Stimulated activated CD8-positive, alpha-beta memory T cell treated with anti-CD3 and anti-CD28 coated beads, Interleukin-7, amount 100 ng/mL, for 48 hours (primary cell): Measurements from ENCODE around the gene PHF8.

ENCODE experiments used
- DNase-seq, 2 donors: peaks; one replicate each; pipeline ENCODE4 v3.0.0-alpha.2; 2020; ENCODE audit warnings: low read depth in 1 of 2; ENCODE audit errors: extremely low read depth in 1 of 2

The PHF8 gene

DNA sequence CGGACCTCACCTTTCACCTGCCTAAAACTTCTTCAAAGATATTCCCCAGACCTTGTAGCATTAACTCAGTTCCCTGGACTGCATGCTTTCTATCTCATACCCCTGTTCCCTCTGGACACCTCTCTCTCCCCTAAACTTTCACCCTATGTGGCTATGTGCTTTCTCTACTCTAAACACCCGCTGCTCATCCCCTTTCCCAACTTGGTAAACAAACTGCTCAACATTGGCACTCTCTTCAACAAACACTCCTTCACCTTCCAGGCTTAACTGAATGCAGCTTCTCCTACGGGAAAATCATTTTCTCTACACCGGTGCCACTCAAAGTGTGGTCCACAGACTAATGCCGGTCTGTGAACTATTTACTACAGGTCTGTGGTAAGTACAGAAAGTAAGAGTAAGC, 19.9 kb downstream of the PHF8 start:
- no peak for DNase-seq

DNA sequence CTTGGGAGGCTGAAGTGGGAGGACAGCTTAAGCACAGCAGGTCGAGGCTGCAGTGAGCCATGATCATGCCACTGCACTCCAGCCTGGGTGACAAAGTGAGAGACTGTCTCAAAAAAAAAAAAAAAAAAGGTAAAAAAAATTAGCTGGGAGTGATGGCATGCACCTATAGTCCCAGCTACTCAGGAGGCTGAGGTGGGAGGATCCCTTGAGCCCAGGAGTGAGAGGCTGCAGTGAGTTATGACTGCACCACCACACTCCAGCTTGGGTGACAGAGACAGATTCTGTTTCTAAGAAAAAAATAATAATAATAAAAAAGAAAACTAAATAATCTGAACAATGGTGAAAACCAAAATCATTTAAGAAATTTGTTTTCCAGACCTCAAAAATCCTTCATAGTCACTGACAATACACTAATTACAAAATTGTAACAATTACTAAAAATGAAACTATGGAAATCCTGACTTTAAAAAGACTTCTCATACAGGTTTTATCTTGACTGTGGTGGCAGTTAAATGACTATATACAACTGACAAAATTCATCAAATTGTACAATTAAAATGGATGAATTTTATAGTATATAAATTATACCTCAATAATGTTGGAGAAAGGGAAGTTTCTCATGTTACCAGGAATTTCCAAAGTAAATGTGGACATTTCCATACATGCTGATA, 31.3 kb downstream of the PHF8 start:
- no peak for DNase-seq

DNA sequence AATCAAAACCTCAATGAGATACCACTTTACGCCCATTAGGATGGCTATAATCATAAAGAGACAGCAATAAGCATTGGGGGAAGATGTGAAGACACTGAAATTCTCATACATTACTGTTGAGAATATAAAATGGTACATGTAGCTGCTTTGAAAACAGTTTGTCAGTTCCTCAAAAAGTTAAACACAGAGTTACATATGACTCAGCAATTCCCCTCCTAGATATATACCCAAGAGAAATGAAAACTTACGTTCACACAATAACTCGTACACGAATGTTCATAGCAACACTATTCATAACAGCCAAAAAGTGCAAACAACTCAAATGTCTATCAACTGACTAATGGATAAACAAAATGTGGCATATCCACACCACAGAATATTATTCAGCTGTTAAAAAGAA, 36.6 kb downstream of the PHF8 start:
- DNase-seq = no peak

DNA sequence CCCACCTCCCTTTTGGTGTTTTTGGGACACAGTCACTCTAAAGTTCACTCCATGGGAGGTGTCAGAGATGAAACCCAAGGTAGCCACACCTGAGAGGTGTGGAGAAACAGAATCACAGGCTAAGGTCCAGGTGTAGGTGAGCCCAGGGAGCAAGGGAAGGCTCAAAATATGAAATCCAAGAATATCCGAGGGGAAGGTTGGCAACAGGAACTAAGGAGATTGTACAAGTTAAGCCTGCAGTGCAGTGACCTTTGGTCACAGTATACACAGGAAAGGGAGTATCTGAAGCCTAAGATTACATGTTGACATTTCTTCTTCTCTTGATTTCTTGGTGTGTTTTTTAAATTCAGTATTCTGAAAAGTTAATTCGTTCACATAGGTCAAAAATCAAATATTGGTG, 46.5 kb downstream of the PHF8 start:
- no peak for DNase-seq

DNA sequence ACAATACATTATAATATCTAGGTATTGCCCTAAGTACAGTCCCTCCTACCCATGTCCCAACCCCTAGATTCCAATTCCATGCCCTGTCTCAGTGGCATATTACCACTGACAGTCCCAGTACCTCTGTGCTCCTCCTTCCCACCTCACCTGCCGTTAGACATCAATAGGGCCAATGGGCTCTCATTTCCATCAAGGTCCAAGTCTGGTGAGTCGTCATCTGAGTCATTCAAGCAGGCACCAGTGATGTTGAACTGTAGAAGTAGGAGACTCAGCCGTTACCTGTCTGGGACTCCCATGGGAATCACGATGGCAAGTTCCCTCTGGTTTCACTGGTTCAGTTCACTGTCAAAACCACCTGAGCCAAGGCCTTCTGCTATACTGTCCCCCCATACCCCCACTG, 51.7 kb downstream of the PHF8 start:
- DNase-seq = no peak

DNA sequence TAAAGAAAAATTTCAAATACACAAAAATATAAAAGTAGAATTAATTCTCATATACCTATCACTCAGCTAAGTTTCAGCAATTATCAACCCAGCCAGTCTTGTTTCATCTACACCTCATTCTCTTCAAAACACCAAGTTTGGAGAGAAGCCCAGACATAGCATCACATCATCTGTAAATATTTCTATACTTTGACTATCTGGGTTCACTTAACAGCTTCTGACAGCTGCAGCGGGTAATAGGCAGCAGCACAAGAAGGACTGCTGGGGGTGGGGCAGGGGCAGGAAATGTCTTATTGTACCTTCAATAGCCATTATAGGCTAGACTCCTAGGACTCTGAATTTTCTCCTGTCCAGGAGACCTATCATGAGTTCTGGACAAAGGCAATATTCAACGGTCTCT, 54.1 kb downstream of the PHF8 start:
- no peak for DNase-seq

DNA sequence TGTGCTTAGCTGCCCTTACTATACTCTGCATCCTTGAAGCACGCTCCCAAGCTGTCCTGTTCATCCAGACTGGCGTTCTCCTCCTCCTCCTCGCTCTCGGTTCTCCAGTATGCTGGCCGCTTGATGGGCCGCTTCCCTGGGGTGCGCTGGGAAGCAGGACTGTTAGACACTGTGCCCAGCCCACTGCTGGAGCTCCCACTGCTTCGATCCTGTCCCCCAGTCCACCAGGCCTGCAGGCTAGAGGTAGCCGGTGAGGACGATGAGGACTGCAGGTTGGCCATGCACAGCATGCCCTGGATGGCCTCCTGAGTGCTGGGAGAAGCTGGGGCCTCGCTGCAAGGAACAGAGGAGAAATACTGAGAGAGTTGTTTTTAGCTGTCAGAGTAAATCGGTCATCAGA, 59.4 kb downstream of the PHF8 start:
- DNase-seq = no peak

DNA sequence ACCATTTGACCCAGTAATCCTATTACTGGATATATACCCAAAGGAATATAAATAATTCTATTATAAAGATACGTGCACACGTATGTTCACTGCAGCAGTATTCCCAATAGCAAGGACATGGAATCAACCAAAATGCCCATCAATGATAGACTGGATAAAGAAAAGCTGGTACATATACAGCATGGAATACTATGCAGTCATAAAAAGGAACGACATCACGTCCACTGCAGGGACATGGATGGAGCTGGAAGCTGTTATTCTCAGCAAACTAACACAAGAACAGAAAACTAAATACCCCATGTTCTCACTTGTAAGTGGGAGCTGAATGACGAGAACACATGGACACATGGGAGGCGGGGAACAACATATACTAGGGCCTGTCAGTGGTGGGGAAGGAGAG, 69.7 kb downstream of the PHF8 start:
- DNase-seq = no peak

DNA sequence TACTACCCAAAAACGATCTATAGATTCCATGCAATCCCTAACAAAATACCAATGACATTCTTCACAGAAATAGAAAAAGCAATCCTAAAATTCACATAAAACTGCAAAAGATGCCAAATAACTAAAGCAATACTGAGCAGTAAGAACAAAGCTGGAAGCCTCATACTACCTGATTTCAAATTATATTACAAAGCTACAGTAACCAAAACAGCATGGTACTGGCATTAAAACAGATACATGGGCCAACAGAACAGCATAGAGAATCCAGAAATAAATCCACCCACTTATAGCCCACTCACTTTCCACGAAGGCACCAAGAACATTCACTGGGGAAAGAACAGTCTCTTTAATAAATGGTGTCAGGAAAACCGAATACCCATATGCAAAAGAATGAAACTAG, 74.7 kb downstream of the PHF8 start:
- no peak for DNase-seq

DNA sequence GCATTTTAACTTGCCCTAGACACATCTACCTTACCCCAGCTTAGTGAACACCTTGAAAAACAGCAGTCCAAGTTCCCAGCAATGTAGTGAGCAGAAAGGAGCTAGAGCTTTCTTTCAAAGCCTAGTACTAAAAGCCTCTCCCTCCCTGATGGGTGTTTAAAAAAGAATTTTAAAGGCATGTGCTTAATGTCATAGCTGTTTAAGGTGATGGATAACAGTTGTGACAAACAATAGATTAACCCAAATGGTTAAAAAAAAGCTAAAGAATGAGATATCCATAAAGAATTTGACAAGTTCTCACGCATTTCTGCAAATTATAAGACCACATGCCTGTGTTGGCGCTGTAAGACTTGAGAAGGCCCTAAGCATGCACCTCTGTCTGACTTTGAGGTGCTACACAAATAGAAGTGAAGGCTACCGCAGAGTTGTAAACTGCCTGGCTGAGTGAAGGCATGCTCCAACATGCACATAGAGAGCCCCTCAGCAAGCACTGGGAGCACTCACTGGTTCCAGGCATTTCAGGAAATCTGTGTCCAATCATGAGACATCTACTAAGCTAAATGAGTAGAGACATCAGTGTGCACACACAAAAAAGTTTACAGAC, 94.0 kb downstream of the PHF8 start:
- DNase-seq = no peak

DNA sequence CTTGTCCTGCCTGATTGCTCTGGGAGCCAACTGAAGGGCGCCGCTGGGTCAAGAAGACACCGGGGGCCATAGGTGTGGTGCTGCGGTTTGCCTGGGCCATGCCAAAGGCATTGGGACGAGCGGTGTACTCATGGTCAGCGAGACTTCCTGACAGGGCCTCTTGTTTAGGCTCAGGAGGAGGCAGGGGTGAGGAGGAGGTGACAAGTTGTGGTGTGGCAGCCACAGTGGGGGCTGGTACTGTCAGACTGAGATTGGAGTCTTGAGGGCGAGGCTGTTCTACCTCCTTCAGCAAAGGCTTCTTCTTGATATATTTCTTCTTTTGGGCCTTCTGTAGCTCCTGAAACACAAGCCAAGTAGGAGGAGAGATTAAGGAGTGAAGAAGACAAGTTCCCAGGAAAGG, 104.1 kb downstream of the PHF8 start:
- DNase-seq = no peak

DNA sequence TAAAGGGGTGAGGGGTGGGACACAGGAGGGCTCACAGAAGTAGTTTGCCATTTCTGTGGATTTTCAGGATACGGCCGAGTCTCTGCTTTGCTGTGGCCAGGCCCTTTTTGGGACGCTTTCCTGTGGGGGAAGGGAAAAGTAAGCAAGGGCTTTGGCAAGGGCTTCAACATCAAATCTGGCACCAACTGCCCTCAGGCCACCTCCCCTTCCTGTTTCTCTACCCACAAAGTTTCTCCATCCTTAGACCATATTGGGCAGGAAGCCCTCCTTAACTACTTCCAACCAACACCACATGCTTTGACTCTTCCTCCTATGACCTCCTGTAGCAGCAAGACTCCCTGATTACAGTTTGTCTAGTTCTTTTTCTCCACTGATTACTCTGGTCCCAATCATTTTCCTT, 105.1 kb downstream of the PHF8 start:
- DNase-seq = no peak

DNA sequence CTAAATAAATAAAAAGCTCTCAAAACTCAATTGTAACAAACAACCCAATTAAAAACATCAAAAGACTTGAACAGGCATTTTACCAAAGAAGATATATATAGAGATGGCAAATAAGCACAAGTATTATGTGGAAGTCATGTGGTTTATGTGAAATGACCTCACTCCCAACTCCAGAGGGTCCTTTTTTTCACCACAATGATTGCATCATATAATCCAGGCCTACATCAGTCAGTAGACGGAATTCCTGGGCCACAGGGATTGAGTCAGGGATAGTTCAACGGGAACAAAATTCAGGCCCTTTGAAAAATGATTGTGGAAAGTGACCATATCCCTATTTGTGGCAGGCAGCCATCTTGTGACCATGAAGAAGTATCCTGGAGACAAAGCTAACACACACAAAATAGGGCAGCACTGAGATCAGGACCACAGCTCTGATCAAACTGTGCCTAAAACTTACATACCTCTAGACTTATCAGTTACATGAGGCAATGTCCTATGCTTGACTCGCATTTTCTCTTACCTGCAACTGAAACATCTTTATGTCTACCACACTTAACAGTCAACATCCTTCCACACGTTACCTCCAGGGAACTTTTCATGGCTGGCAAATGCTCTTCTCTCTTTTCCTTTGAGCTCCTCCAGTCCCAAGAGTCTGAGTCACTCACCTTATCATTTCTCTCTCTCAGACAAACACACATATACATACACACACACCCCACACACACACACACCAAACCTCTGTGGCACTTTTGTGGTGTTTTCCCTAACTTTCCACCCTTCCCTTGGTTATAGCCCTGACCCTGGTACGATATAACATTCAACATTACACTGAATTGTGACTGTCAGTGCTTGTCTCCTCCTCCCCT, 113.5 kb downstream of the PHF8 start:
- DNase-seq = no peak

DNA sequence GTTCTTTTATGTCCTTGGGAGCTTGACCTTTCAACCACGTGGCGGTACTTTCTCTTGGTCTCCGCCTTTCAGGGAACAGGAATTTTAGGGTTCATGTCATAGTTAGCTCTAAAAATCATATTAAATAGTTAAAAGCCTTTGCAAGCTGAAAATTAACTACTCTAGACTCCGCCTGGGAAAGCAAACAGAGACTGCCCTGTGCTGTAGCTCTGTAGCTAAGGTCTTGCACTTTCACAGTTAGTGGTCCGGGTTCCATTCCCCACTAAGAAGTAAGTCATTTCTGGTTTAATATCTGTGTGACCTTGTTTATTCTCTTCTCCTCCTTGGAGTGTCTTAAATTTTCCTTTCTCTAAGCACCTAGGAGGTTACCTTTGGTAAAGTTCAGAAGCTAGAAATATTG, 118.2 kb downstream of the PHF8 start:
- DNase-seq = no peak

DNA sequence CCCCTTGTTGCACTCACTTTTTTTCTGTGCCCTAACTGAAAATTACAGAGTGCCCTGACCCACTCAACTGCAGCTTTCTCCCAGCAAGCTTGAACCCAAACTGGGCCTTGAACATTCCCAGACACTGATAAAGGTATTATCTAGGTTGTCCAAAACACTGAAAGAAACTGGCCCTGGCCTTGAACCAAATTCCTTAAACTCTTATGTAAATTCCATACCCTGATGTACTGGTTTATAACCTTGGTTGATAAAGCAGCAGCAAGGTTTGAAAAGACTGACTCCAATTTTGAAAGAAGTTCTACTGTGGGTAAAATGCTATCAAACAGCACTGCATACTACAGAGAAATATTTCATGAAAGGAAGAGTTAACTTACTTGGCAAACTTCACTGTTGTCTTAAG, 125.6 kb downstream of the PHF8 start:
- no peak for DNase-seq

DNA sequence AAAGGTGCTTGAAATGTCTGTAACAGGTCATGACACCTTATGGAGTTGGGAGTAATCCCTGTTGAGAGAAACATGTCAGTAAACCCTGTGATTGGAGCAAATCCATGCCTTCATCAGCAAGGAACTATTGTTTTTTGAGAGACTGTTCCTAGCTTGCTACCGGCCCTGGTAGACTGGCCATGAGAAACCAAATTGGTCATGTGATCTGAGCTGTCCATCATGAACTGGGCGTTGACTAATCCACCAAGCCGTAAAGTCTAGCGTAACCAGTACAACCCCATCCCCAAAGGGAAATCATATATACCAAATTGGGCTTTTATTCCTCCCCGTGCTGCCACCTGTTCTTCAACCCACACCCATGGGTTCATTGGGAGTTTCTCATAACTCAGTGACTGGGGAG, 143.7 kb downstream of the PHF8 start:
- no peak for DNase-seq

DNA sequence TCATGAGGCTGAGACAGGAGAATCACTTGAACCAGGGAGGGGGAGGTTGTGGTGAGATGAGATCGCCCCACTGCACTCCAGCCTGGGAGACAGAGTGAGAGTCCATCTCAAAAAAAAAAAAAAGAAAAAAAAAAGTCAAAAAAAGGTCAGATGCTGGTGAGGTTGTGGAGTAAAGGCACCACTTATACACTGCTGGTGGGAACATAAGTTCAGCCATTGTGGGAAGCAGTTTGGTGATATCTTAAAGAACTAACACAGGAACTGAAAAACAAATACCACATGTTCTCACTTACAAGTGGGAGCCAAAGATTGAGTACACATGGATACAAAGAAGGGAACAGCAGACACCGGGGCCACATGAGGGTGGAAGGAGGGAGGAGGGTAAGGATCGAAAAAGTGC, 149.0 kb downstream of the PHF8 start:
- no peak for DNase-seq
